ENCODE measurements around the gene ZBTB21.

GRCh38 chr21:41970751-41971653 is 39.2 kb downstream of the ZBTB21 start:
- no peak for TF ChIP-seq CTCF (IDR thresholded peaks at IDR 0.05)
- TF ChIP-seq POLR2A (IDR thresholded peaks at IDR 0.05), result no peak
